ENCODE data around the gene LCN12.

DNA sequence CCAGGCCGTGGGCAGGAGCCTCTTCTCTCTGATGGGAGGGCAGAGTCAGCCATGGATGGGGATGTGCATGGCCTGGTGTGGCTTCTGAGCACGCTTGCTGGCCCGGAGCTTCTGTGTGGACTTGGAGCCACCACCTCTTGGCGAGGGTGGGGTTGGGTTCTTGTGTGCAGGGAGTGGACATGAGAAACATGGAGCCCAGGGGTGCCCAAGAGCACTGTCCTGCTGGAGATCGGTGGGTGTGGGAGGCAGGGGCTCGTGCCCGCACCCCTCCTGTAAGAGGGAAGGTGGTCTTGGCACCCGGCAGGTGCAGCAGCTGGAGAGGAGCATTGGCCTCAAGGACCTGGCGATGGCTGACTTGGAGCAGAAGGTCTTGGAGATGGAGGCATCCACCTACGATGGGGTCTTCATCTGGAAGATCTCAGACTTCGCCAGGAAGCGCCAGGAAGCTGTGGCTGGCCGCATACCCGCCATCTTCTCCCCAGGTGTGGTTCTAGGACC is 31.3 kb upstream of the LCN12 start:
- TF ChIP-seq EZH2 (IDR thresholded peaks at IDR 0.05; ENCODE audit: insufficient read depth, low read length), result no peak
- TF ChIP-seq, protein P1, sequence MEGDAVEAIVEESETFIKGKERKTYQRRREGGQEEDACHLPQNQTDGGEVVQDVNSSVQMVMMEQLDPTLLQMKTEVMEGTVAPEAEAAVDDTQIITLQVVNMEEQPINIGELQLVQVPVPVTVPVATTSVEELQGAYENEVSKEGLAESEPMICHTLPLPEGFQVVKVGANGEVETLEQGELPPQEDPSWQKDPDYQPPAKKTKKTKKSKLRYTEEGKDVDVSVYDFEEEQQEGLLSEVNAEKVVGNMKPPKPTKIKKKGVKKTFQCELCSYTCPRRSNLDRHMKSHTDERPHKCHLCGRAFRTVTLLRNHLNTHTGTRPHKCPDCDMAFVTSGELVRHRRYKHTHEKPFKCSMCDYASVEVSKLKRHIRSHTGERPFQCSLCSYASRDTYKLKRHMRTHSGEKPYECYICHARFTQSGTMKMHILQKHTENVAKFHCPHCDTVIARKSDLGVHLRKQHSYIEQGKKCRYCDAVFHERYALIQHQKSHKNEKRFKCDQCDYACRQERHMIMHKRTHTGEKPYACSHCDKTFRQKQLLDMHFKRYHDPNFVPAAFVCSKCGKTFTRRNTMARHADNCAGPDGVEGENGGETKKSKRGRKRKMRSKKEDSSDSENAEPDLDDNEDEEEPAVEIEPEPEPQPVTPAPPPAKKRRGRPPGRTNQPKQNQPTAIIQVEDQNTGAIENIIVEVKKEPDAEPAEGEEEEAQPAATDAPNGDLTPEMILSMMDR (IDR thresholded peaks at IDR 0.05; ENCODE audit: insufficient read depth, low read depth, low read length), result no peak

Data from astrocyte (in vitro differentiated cells and primary cell).